Loucy (cell line): ENCODE measurements around the gene DAB1.

Source experiments
- CTCF ChIP-seq: fragments of 200-600 bp; sonication (generic); conservative IDR thresholded peaks from 2 replicates; pipeline ENCODE4 v1.5.1; 2014; ENCODE audit warnings: mild to moderate bottlenecking, antibody characterized with exemption, low read length
- EZH2phosphoT487 ChIP-seq: fragments of 200-600 bp; IDR thresholded peaks from 2 replicates; pipeline ENCODE4 v1.6.1; 2018; ENCODE audit warnings: antibody characterized with exemption, mild to moderate bottlenecking, moderate library complexity, borderline replicate concordance

GRCh38 chr1:57316291-57316690 lies 107.6 kb downstream of the DAB1 start:
- TF ChIP-seq CTCF, result no peak
- TF ChIP-seq EZH2phosphoT487, result no peak
